Measurements from ENCODE around the gene GNAI3.

DNA sequence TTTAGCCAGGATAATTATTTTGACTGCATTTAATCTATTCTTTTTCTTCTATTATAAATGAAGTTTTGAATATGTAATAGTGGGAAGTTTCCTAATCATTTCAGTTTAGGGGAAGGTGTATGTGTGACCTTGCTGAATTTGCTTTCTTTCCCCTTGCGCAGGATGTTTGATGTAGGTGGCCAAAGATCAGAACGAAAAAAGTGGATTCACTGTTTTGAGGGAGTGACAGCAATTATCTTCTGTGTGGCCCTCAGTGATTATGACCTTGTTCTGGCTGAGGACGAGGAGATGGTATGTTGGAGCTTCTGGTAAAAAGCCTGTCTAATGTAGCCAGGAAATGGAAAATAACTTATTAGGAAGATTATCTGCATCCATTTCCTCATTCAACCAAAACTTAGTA, 37.6 kb downstream of the GNAI3 start:
- TF ChIP-seq POLR2A (IDR thresholded peaks at IDR 0.05; ENCODE audit: low read length) (no peak), GATA1 (IDR thresholded peaks at IDR 0.05; ENCODE audit: low read depth, low read length) (no peak)
